K562 (cell line): Measurements from ENCODE around the gene CMSS1. TPM values are rescaled to one million over a fixed set of nuclear protein-coding genes. Genes with fewer than 3 reads are reported as not detected.

Experiments
- ATAC-seq: fragments of 200-7000 bp; cut with Tn5 transposase; 3 replicates; pipeline ENCODE4 v1.9.1; 2020; ENCODE audit warnings: moderate library complexity
- BruUV-seq: library from RNA; stranded (reverse); fragments of 400-500 nt; replicated peaks from 2 replicates; lab custom pipeline; 2021; lab: Mats Ljungman, UMichigan
- CTCF ChIA-PET: fragments of 300-600 bp; formaldehyde crosslinking; extraction: SDS; loops from one replicate; lab custom pipeline; 2021; ENCODE audit warnings: low intra/inter-chr PET ratio; lab: Yijun Ruan, JAX
- POLR2A ChIA-PET: fragments of 300-600, 350-650 bp; sonication (Branson Sonifier 250); formaldehyde crosslinking; extraction: SDS; loops from one replicate; lab custom pipeline; 2021; ENCODE audit warnings: antibody characterized with exemption, inconsistent platforms; lab: Yijun Ruan, JAX
- DNase-seq, 4 experiments: peaks; one replicate each; pipeline versions ENCODE4 v3.0.0 to v3.0.0-alpha.2; 2011 to 2018; ENCODE audit warnings: low spot score in 3 of 4, mixed read lengths in 3 of 4; ENCODE audit errors: extremely low read depth in 1 of 4
- FAIRE-seq: peaks from 2 replicates; lab custom pipeline; 2011; peaks lifted over from hg19 to GRCh38; lab: Jason Lieb, UNC
- H2AFZ ChIP-seq: 2 replicates; pipeline ENCODE4 v1.6.0; 2011; ENCODE audit warnings: low read depth, low read length, control low read depth, inconsistent platforms
- H3K27ac ChIP-seq: fragments of 200-600 bp; 3 replicates; pipeline ENCODE4 v1.8.0; 2011; ENCODE audit warnings: low read depth, mild to moderate bottlenecking, control low read depth, inconsistent platforms, low read length, moderate library complexity, mixed read lengths; ENCODE audit errors: extremely low read depth
- H3K27me3 ChIP-seq, 2 experiments: fragments of 300-600 bp in 1 of 2; 2 replicates in 1 of 2; 3 replicates in 1 of 2; pipeline versions ENCODE4 v1.6.0 to v1.8.0; 2011; ENCODE audit warnings: inconsistent platforms in 2 of 2, low read length in 2 of 2, mild to moderate bottlenecking in 1 of 2, mixed read lengths in 1 of 2, moderate library complexity in 1 of 2; ENCODE audit not compliant: control insufficient read depth in 2 of 2, insufficient read depth in 2 of 2
- H3K36me3 ChIP-seq: fragments of 300-600 bp; 3 replicates; pipeline ENCODE4 v1.8.0; 2011; ENCODE audit warnings: mild to moderate bottlenecking, low read length, inconsistent platforms; ENCODE audit not compliant: control insufficient read depth, insufficient read depth
- H3K4me1 ChIP-seq, 2 experiments: fragments of 200-600 bp in 1 of 2; replicated peaks in 1 of 2; 2 replicates in 1 of 2; 3 replicates in 1 of 2; pipeline versions ENCODE4 v1.5.1 to v1.8.0; 2011; ENCODE audit warnings: inconsistent platforms in 2 of 2, low read length in 2 of 2, mild to moderate bottlenecking in 1 of 2, mixed read lengths in 1 of 2, moderate library complexity in 1 of 2; ENCODE audit not compliant: control insufficient read depth in 2 of 2, insufficient read depth in 2 of 2
- H3K4me2 ChIP-seq: 2 replicates; pipeline ENCODE4 v1.6.1; 2011; ENCODE audit warnings: low read length, control low read depth, inconsistent platforms, mixed read lengths; ENCODE audit not compliant: insufficient read depth
- H3K4me3 ChIP-seq: fragments of 200-600 bp; sonication (generic), shearing (Covaris generic); 2 replicates; pipeline ENCODE4 v1.5.1; 2016; ENCODE audit warnings: control low read depth, inconsistent platforms
- H3K79me2 ChIP-seq: fragments of 200-600 bp; 3 replicates; pipeline ENCODE4 v1.8.0; 2011; ENCODE audit warnings: low read length, inconsistent platforms; ENCODE audit not compliant: control insufficient read depth, insufficient read depth
- H3K9ac ChIP-seq, 2 experiments: 2 replicates each; pipeline versions ENCODE4 v1.6.0 to v1.6.1; 2011; ENCODE audit warnings: low read depth in 2 of 2, low read length in 2 of 2, control low read depth in 1 of 2, inconsistent platforms in 1 of 2, mild to moderate bottlenecking in 1 of 2, mixed read lengths in 1 of 2; ENCODE audit not compliant: insufficient read depth in 1 of 2
- H3K9me1 ChIP-seq: one replicate; pipeline ENCODE4 v1.6.0; 2011; ENCODE audit warnings: inconsistent platforms, mild to moderate bottlenecking, low read length, moderate library complexity; ENCODE audit not compliant: control insufficient read depth, insufficient read depth
- H3K9me3 ChIP-seq: replicated peaks from 2 replicates; pipeline ENCODE4 v1.5.1; 2011; ENCODE audit warnings: low read depth, low read length, inconsistent platforms; ENCODE audit not compliant: control insufficient read depth, insufficient read depth
- H4K20me1 ChIP-seq: replicated peaks from 2 replicates; pipeline ENCODE4 v1.6.1; 2011; ENCODE audit warnings: low read length, inconsistent platforms, mixed read lengths; ENCODE audit not compliant: control insufficient read depth, insufficient read depth
- CC2D1A ChIP-seq: fragments of 450-650 bp; IDR thresholded peaks from 2 replicates; pipeline ENCODE4 v1.6.1; 2017; ENCODE audit warnings: mild to moderate bottlenecking
- LEF1 ChIP-seq: fragments of 450-650 bp; IDR thresholded peaks from 2 replicates; pipeline ENCODE4 v1.6.1; 2016; ENCODE audit warnings: mild to moderate bottlenecking
- MGA ChIP-seq: fragments of 450-650 bp; IDR thresholded peaks from 2 replicates; pipeline ENCODE4 v1.6.1; 2016; ENCODE audit warnings: mild to moderate bottlenecking, moderate library complexity
- PRMT5 ChIP-seq: sonication (generic); formaldehyde crosslinking; IDR thresholded peaks from 2 replicates; pipeline ENCODE4 v1.5.0; 2020; ENCODE audit warnings: missing genetic modification reagents
- WHSC1 ChIP-seq: IDR thresholded peaks from one replicate; pipeline ENCODE4 v1.6.1; 2012; ENCODE audit warnings: low read length, control low read depth, inconsistent platforms
- ZNF224 ChIP-seq: sonication (generic); formaldehyde crosslinking; IDR thresholded peaks from 2 replicates; pipeline ENCODE4 v1.8.0; 2022; ENCODE audit warnings: mild to moderate bottlenecking, missing genetic modification reagents
- ZNF239 ChIP-seq: fragments of 250-450 bp; sonication (Bioruptor Pico); IDR thresholded peaks from 2 replicates; pipeline ENCODE4 v1.4.0; 2020; ENCODE audit warnings: mild to moderate bottlenecking
- ZNF3 ChIP-seq: fragments of 250-450 bp; sonication (Bioruptor Pico); IDR thresholded peaks from 2 replicates; pipeline ENCODE4 v1.5.0; 2021; ENCODE audit warnings: mild to moderate bottlenecking, moderate library complexity
- ZNF347 ChIP-seq: fragments of 450-650 bp; formaldehyde crosslinking; IDR thresholded peaks from 2 replicates; pipeline ENCODE4 v1.4.0; 2020; ENCODE audit warnings: low read depth, mild to moderate bottlenecking, moderate library complexity
- ZNF511 ChIP-seq: sonication (generic); formaldehyde crosslinking; IDR thresholded peaks from 2 replicates; pipeline ENCODE4 v1.8.0; 2022; ENCODE audit warnings: mild to moderate bottlenecking, missing genetic modification reagents
- ZNF766 ChIP-seq: fragments of 200-800 bp; sonication (Bioruptor generic); conservative IDR thresholded peaks from 2 replicates; pipeline ENCODE4 v1.6.1; 2016; ENCODE audit warnings: missing genetic modification characterization, missing compliant biosample characterization
- WGBS: fragments of 100-300 bp; shearing (Covaris generic); methylation state at CpG from one replicate; pipeline ENCODE4 v1.1.6; 2016; ENCODE audit warnings: low coverage, mixed read lengths; ENCODE audit not compliant: insufficient coverage; ENCODE audit errors: missing lambda C conversion rate; 5-methylcytosine and 5-hydroxymethylcytosine counted together
- in situ Hi-C: fragments of 300-500 bp; cut with MboI; formaldehyde crosslinking; loops from 4 replicates; pipeline ENCODE4 v1.15.0; 2018; ENCODE audit warnings: inconsistent platforms, mixed read lengths
- intact Hi-C: fragments of 100-400 bp; cut with micrococcal nuclease; formaldehyde crosslinking; loops from 2 replicates; pipeline ENCODE4 v1.14.2; 2022
- polyA plus RNA-seq, 8 experiments: library from polyadenylated mRNA; depleted of rRNA in 4 of 8; stranded (reverse) in 5 of 8; unstranded in 3 of 8; fragments of >200 nt; fragmentation: Nextera tagmentation in 2 of 8; fragmentation: Illumina TruSeq in 1 of 8; extraction: Ambion mirVana in 2 of 8; extraction: Trizol in 1 of 8; gene quantifications; 2 replicates each; pipeline versions ENCODE4 v1.2.1 to v1.2.3, GENCODE V29; 2011 to 2014; ENCODE audit warnings: inconsistent platforms in 1 of 8, missing spikeins in 1 of 8
- total RNA-seq, 7 experiments: library from RNA; depleted of rRNA in 6 of 7; stranded (reverse); fragments of >200 nt in 6 of 7; fragmentation: Illumina TruSeq in 2 of 7; extraction: Trizol in 2 of 7; gene quantifications; 2 replicates each; pipeline versions ENCODE4 v1.2.1 to v1.2.3, GENCODE V29; 2011 to 2021; ENCODE audit warnings: low replicate concordance in 1 of 7

The CMSS1 gene
- total and polyA plus RNA-seq, 9 of the 15 experiments (the other 6 are each of a cell fraction or from before 2014, with no cell fraction given) = 46.9 to 109 (median 72.3) TPM

GRCh38 chr3:99867594-99868310, 50.1 kb downstream of the CMSS1 start:
- no peak for FAIRE-seq
- no peak overlapping the region for H3K9ac ChIP-seq
- no peaks in the 10 kb centered on the region for H3K9me1 ChIP-seq
- TF ChIP-seq ZNF224 (CRISPR knock-in tag) (no peak), ZNF347 (CRISPR knock-in tag) (no peak), ZNF511 (CRISPR knock-in tag) (no peak), LEF1 (no peak), WHSC1 (no peak), ZNF3 (CRISPR knock-in tag) (no peak), MGA (no peak), CC2D1A (no peak), PRMT5 (CRISPR knock-in tag) (no peak), ZNF239 (CRISPR knock-in tag) (no peak), ZNF766 (no peak)
- intact Hi-C loops (no loop called here), in situ Hi-C loops (no loop called here)
- peaks cover 4 to 20% of the 10 kb centered on the region in 2 experiments; a peak in 4 of 5 replicates for H3K4me1 ChIP-seq
- peaks cover 29% of the 10 kb centered on the region; the same call in 2 of the 3 replicates for H3K79me2 ChIP-seq
- no peaks in the 10 kb centered on the region for H3K27me3 ChIP-seq
- ChIA-PET POLR2A (interaction anchor here (0.7 to 1.5 kb wide), 7 partner anchors 10 to 534 kb away, joined by 3 to 6 read pairs (median 4); partner anchors contain the start of gene LNP1), CTCF (no interaction called here)
- no peak for ATAC-seq
- no peak overlapping the region for H3K27ac ChIP-seq
- WGBS = 92% methylated on average over 3 of the region's 3 CpGs
- no TSS peak for BruUV-seq
- no peak for DNase-seq
- H2AFZ ChIP-seq = no peak overlapping the region
- no peak overlapping the region for H3K4me2 ChIP-seq
- no peaks in the 10 kb centered on the region for H4K20me1 ChIP-seq
- no peaks in the 10 kb centered on the region for H3K9me3 ChIP-seq
- H3K4me3 ChIP-seq = no peak overlapping the region
- no peaks in the 10 kb centered on the region; the same call in 2 of the 3 replicates for H3K36me3 ChIP-seq
